Transverse colon (tissue), 4 donors: ENCODE results near the gene C19orf53. TPM values are rescaled to one million over a fixed set of nuclear protein-coding genes. Genes with fewer than 3 reads are reported as not detected.

Source experiments
- DNase-seq: peaks from one replicate; pipeline ENCODE4 v3.0.0-alpha.2; 2019
- H3K27ac ChIP-seq, 4 donors: fragments of 200-600 bp; sonication (generic); 2 replicates each; pipeline ENCODE4 v1.5.1; 2016 to 2018; ENCODE audit warnings: inconsistent platforms in 4 of 4
- H3K27me3 ChIP-seq: fragments of 200-600 bp; sonication (generic); 2 replicates; pipeline ENCODE4 v1.5.1; 2017; ENCODE audit warnings: inconsistent platforms
- H3K36me3 ChIP-seq, 4 donors: fragments of 200-600 bp; sonication (generic); 2 replicates each; pipeline ENCODE4 v1.5.1; 2017 to 2019; ENCODE audit warnings: inconsistent platforms in 4 of 4
- H3K4me1 ChIP-seq, 4 donors: fragments of 200-600 bp; sonication (generic); 2 replicates each; pipeline ENCODE4 v1.5.1; 2017 to 2020; ENCODE audit warnings: inconsistent platforms in 4 of 4
- H3K4me3 ChIP-seq, 4 donors: fragments of 200-600 bp; sonication (generic); 1 replicate in 1 of 4; 2 replicates in 3 of 4; pipeline versions ENCODE4 v1.5.1 to v1.6.1; 2017 to 2019; ENCODE audit warnings: inconsistent platforms in 4 of 4
- H3K9me3 ChIP-seq, 2 donors: fragments of 200-600 bp; sonication (generic); 2 replicates each; pipeline ENCODE4 v1.5.1; 2017 to 2019; ENCODE audit warnings: inconsistent platforms in 2 of 2
- CTCF ChIP-seq, 5 experiments: fragments of 200-600 bp in 3 of 5; fragments of 450-650 bp in 2 of 5; sonication (generic) in 3 of 5; IDR thresholded peaks; 1 replicate in 2 of 5; 2 replicates in 3 of 5; pipeline ENCODE4 v1.5.1; 2016 to 2017; ENCODE audit warnings: antibody characterized with exemption in 5 of 5, inconsistent platforms in 3 of 5, mild to moderate bottlenecking in 2 of 5, moderate library complexity in 1 of 5
- EP300 ChIP-seq: sonication (generic); formaldehyde crosslinking; IDR thresholded peaks from one replicate; pipeline ENCODE4 v1.6.1; 2017; ENCODE audit warnings: antibody characterized with exemption, low read depth
- POLR2A ChIP-seq: fragments of 450-650 bp; IDR thresholded peaks from one replicate; pipeline ENCODE4 v1.6.1; 2016; ENCODE audit warnings: antibody characterized with exemption, mild to moderate bottlenecking, moderate library complexity
- POLR2AphosphoS5 ChIP-seq, 3 donors: sonication (generic); formaldehyde crosslinking; IDR thresholded peaks; one replicate each; pipeline ENCODE4 v1.6.1; 2016; ENCODE audit warnings: antibody characterized with exemption in 3 of 3
- WGBS, 2 donors: methylation state at CpG; one replicate each; pipeline ENCODE4 v1.1.5; 2018; ENCODE audit warnings: low coverage in 1 of 2; 5-methylcytosine and 5-hydroxymethylcytosine counted together
- in situ Hi-C, 4 donors: fragments of 200-750 bp; cut with MboI; loops; one replicate each; pipeline versions ENCODE4 v1.15.0 to v1.15.1; 2017; ENCODE audit warnings: low sequenced_read_pairs in 3 of 4, low pct_ligation_motif_present in 1 of 4, low pct_unique_long_range_greater_than_20kb in 1 of 4
- intact Hi-C: fragments of 100-400 bp; cut with DNase I; formaldehyde crosslinking; loops from one replicate; pipeline ENCODE4 v1.15.1; 2023; ENCODE audit warnings: low total_unique reads
- total RNA-seq, 4 donors: library from RNA; depleted of rRNA; stranded (reverse); fragments of >200 nt; gene quantifications; one replicate each; pipeline ENCODE4 v1.1.0, GENCODE V29; 2016

Gene C19orf53
- total RNA-seq, 4 donors from 2014 or later: 48.6 to 111 (median 94.2) TPM

- no peak for TF ChIP-seq POLR2A
- no peak for TF ChIP-seq POLR2AphosphoS5 (IDR thresholded peaks at IDR 0.05)
- no peak for TF ChIP-seq EP300
- TF ChIP-seq CTCF (IDR thresholded peaks at IDR 0.05): no peak
- Histone ChIP-seq H3K9me3 (no peaks in the 10 kb centered on the region), H3K27me3 (no peaks in the 10 kb centered on the region), H3K4me1 (peaks cover 9 to 36% (median 32%) of the 10 kb centered on the region in 4 donors), H3K4me3 (no peak overlapping the region), H3K27ac (peak overlapping the region in 3 of 4 donors; percentile 92 to 95 (median 92)), H3K36me3 (no peaks in the 10 kb centered on the region)
- WGBS, 2 donors: 22 to 40% methylated on average over 6 to 7 of the region's 7 CpGs
- in situ Hi-C loops (no loop called here), intact Hi-C loops (no loop called here)
- DNase-seq: no peak
These were observed 23.6 kb downstream of the C19orf53 start for GRCh38 chr19:13797870-13798269.

- Histone ChIP-seq H3K9me3 (no peaks in the 10 kb centered on the region), H3K27me3 (no peaks in the 10 kb centered on the region), H3K4me3 (no peak overlapping the region), H3K4me1 (peaks cover 9 to 28% (median 25%) of the 10 kb centered on the region in 4 donors), H3K27ac (no peak overlapping the region), H3K36me3 (no peaks in the 10 kb centered on the region)
- intact Hi-C loops (no loop called here), in situ Hi-C loops (no loop called here)
- 91% methylated on average over 22 of the region's 22 CpGs; no CpG with 5 or more reads in 1 of the 2 donors for WGBS, 2 donors
- no peak for TF ChIP-seq POLR2AphosphoS5 (IDR thresholded peaks at IDR 0.05)
- no peak for TF ChIP-seq EP300
- no peak for TF ChIP-seq CTCF (IDR thresholded peaks at IDR 0.05)
- TF ChIP-seq POLR2A: no peak
- DNase-seq: no peak
These were observed 25.4 kb downstream of the C19orf53 start for GRCh38 chr19:13799669-13800068.

GRCh38 chr19:13803038-13803437 is 28.8 kb downstream of the C19orf53 start:
- Histone ChIP-seq H3K27ac (no peak overlapping the region), H3K27me3 (no peaks in the 10 kb centered on the region), H3K36me3 (no peaks in the 10 kb centered on the region), H3K4me3 (no peak overlapping the region), H3K4me1 (peaks cover 0 to 3% (median under 1%) of the 10 kb centered on the region in 4 donors), H3K9me3 (no peaks in the 10 kb centered on the region)
- no peak for DNase-seq
- TF ChIP-seq CTCF (IDR thresholded peaks at IDR 0.05): no peak
- TF ChIP-seq POLR2AphosphoS5 (IDR thresholded peaks at IDR 0.05): no peak
- no peak for TF ChIP-seq EP300
- TF ChIP-seq POLR2A: no peak
- in situ Hi-C loops (no loop called here), intact Hi-C loops (no loop called here)
- 61 to 75% methylated on average over 2 to 9 of the region's 9 CpGs for WGBS, 2 donors

DNA sequence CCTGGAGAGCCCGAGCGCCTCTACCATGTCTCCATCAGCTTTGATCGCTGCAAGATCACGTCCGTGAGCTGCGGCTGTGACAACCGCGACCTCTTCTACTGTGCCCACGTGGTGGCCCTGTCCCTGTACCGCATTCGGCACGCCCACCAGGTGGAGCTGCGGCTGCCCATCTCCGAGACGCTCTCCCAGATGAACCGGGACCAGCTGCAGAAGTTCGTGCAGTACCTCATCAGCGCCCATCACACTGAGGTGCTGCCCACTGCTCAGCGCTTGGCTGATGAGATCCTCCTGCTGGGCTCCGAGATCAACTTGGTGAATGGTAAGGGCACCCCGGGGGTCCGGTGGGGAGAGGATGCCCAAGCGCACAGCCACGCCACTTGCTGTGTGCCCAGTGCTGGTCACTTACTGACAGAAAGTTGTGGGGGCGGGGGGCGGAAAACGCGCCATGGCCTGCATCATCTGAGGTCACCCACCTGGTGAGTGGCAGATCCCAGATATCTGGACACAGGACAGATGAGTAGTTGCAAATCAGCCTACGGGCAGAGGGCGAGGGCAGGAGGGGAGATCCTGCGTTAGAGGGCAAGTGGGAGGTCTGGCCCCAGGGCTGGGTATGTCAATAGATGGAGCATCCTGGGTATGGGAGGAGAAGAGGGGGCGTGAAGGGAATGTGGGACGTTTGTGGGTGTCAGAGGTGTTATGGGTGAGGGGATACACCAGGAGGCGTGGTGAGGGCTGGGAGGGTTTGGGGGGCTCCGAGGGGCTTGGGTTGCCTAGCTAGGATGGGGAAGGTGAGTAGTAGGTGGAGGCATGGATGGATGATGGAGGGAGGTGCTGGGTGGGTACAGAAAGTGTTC is 30.8 kb downstream of the C19orf53 start:
- Histone ChIP-seq H3K9me3 (no peaks in the 10 kb centered on the region), H3K27ac (no peak overlapping the region), H3K4me3 (no peak overlapping the region), H3K36me3 (peaks cover 0 to 9% (median 0%) of the 10 kb centered on the region in 4 donors), H3K27me3 (no peaks in the 10 kb centered on the region), H3K4me1 (no peaks in the 10 kb centered on the region)
- 88 to 100% methylated on average over 2 to 35 of the region's 35 CpGs for WGBS, 2 donors
- TF ChIP-seq POLR2A: no peak
- peak; percentile 22 to 49 (median 38) for TF ChIP-seq CTCF (IDR thresholded peaks at IDR 0.05)
- TF ChIP-seq POLR2AphosphoS5 (IDR thresholded peaks at IDR 0.05): no peak
- TF ChIP-seq EP300: no peak
- no peak for DNase-seq
- in situ Hi-C loops (no loop called here), intact Hi-C loops (no loop called here)
